ENCODE measurements around the gene SLITRK1. TPM values are rescaled to one million over a fixed set of nuclear protein-coding genes. Genes with fewer than 3 reads are reported as not detected.

SLITRK1 gene
- total RNA-seq, 1 experiment from 2014 or later, result not detected

- H3K9me2 ChIP-seq (replicated peaks; ENCODE audit: insufficient read depth, low read length), result no peaks in the 10 kb centered on the region
- H4K20me1 ChIP-seq (ENCODE audit: insufficient read depth, low read depth, low read length), result no peaks in the 10 kb centered on the region
- H3K9me3 ChIP-seq (ENCODE audit: low read length), result peaks cover 11% of the 10 kb centered on the region
- no peak overlapping the region for H3K4me2 ChIP-seq (ENCODE audit: low read depth, low read length, poor library complexity, severe bottlenecking)
- no peaks in the 10 kb centered on the region for H3K36me3 ChIP-seq (ENCODE audit: insufficient read depth, low read length)
- H3K79me2 ChIP-seq (ENCODE audit: low read length), result no peaks in the 10 kb centered on the region
- no peak overlapping the region for H3K9ac ChIP-seq (ENCODE audit: low read length)
- H3K4me1 ChIP-seq (ENCODE audit: low read length), result no peaks in the 10 kb centered on the region
- no peak overlapping the region for H2AFZ ChIP-seq (ENCODE audit: low read length)
- H3K27me3 ChIP-seq (ENCODE audit: low read length), result no peaks in the 10 kb centered on the region
- no peak overlapping the region for H3K27ac ChIP-seq (ENCODE audit: low read length)
- DNase-seq, result no peak
- no peak overlapping the region for H3K4me3 ChIP-seq (ENCODE audit: low read length)
Measured at GRCh38 chr13:83878691-83879430, 3.4 kb downstream of the SLITRK1 start.

GRCh38 chr13:83877651-83878355 is 4.5 kb downstream of the SLITRK1 start:
- Histone ChIP-seq H3K27me3 (ENCODE audit: low read length) (no peaks in the 10 kb centered on the region), H3K79me2 (ENCODE audit: low read length) (no peaks in the 10 kb centered on the region), H3K9me3 (ENCODE audit: low read length) (peaks cover 11% of the 10 kb centered on the region), H3K4me2 (ENCODE audit: low read depth, low read length, poor library complexity, severe bottlenecking) (no peak overlapping the region), H3K27ac (ENCODE audit: low read length) (no peak overlapping the region), H3K4me3 (ENCODE audit: low read length) (no peak overlapping the region), H3K9ac (ENCODE audit: low read length) (no peak overlapping the region), H2AFZ (ENCODE audit: low read length) (no peak overlapping the region), H3K4me1 (ENCODE audit: low read length) (no peaks in the 10 kb centered on the region), H3K9me2 (replicated peaks; ENCODE audit: insufficient read depth, low read length) (no peaks in the 10 kb centered on the region), H3K36me3 (ENCODE audit: insufficient read depth, low read length) (no peaks in the 10 kb centered on the region), H4K20me1 (ENCODE audit: insufficient read depth, low read depth, low read length) (no peaks in the 10 kb centered on the region)
- no peak for DNase-seq

GRCh38 chr13:83876546-83876945 is 5.7 kb downstream of the SLITRK1 start:
- H3K4me2 ChIP-seq (ENCODE audit: low read depth, low read length, poor library complexity, severe bottlenecking), result no peak overlapping the region
- no peak overlapping the region for H2AFZ ChIP-seq (ENCODE audit: low read length)
- H4K20me1 ChIP-seq (ENCODE audit: insufficient read depth, low read depth, low read length), result no peaks in the 10 kb centered on the region
- H3K79me2 ChIP-seq (ENCODE audit: low read length), result no peaks in the 10 kb centered on the region
- peaks cover 11% of the 10 kb centered on the region for H3K9me3 ChIP-seq (ENCODE audit: low read length)
- no peaks in the 10 kb centered on the region for H3K36me3 ChIP-seq (ENCODE audit: insufficient read depth, low read length)
- no peak overlapping the region for H3K4me3 ChIP-seq (ENCODE audit: low read length)
- no peak for DNase-seq
- no peak overlapping the region for H3K27ac ChIP-seq (ENCODE audit: low read length)
- H3K9me2 ChIP-seq (replicated peaks; ENCODE audit: insufficient read depth, low read length), result no peaks in the 10 kb centered on the region
- H3K4me1 ChIP-seq (ENCODE audit: low read length), result no peaks in the 10 kb centered on the region
- no peaks in the 10 kb centered on the region for H3K27me3 ChIP-seq (ENCODE audit: low read length)
- H3K9ac ChIP-seq (ENCODE audit: low read length), result no peak overlapping the region

- DNase-seq, result no peak
- H3K27me3 ChIP-seq (ENCODE audit: low read length), result no peaks in the 10 kb centered on the region
- no peak overlapping the region for H2AFZ ChIP-seq (ENCODE audit: low read length)
- H3K79me2 ChIP-seq (ENCODE audit: low read length), result no peaks in the 10 kb centered on the region
- H3K9ac ChIP-seq (ENCODE audit: low read length), result no peak overlapping the region
- H3K36me3 ChIP-seq (ENCODE audit: insufficient read depth, low read length), result no peaks in the 10 kb centered on the region
- H4K20me1 ChIP-seq (ENCODE audit: insufficient read depth, low read depth, low read length), result no peaks in the 10 kb centered on the region
- H3K4me1 ChIP-seq (ENCODE audit: low read length), result no peaks in the 10 kb centered on the region
- H3K4me2 ChIP-seq (ENCODE audit: low read depth, low read length, poor library complexity, severe bottlenecking), result no peak overlapping the region
- H3K27ac ChIP-seq (ENCODE audit: low read length), result no peak overlapping the region
- H3K4me3 ChIP-seq (ENCODE audit: low read length), result no peak overlapping the region
- no peaks in the 10 kb centered on the region for H3K9me2 ChIP-seq (replicated peaks; ENCODE audit: insufficient read depth, low read length)
- peaks cover 10% of the 10 kb centered on the region; the same call in 1 of the 2 replicates for H3K9me3 ChIP-seq (ENCODE audit: low read length)
Measured at GRCh38 chr13:83867708-83868107, 14.6 kb downstream of the SLITRK1 start.

- Histone ChIP-seq H3K9me2 (replicated peaks; ENCODE audit: insufficient read depth, low read length) (no peaks in the 10 kb centered on the region), H3K27me3 (ENCODE audit: low read length) (no peaks in the 10 kb centered on the region), H3K9me3 (ENCODE audit: low read length) (peaks cover 16% of the 10 kb centered on the region), H3K4me1 (ENCODE audit: low read length) (no peaks in the 10 kb centered on the region), H3K27ac (ENCODE audit: low read length) (no peak overlapping the region), H4K20me1 (ENCODE audit: insufficient read depth, low read depth, low read length) (no peaks in the 10 kb centered on the region), H2AFZ (ENCODE audit: low read length) (no peak overlapping the region), H3K4me2 (ENCODE audit: low read depth, low read length, poor library complexity, severe bottlenecking) (no peak overlapping the region), H3K79me2 (ENCODE audit: low read length) (no peaks in the 10 kb centered on the region), H3K9ac (ENCODE audit: low read length) (no peak overlapping the region), H3K4me3 (ENCODE audit: low read length) (no peak overlapping the region), H3K36me3 (ENCODE audit: insufficient read depth, low read length) (no peaks in the 10 kb centered on the region)
- no peak for DNase-seq
Measured at GRCh38 chr13:83865161-83866137, 16.8 kb downstream of the SLITRK1 start.

GRCh38 chr13:83853771-83854170 is 28.5 kb downstream of the SLITRK1 start:
- Histone ChIP-seq H3K27me3 (ENCODE audit: low read length) (no peaks in the 10 kb centered on the region), H3K9me3 (ENCODE audit: low read length) (peaks cover 5% of the 10 kb centered on the region; the same call in 1 of the 2 replicates), H3K36me3 (ENCODE audit: insufficient read depth, low read length) (no peaks in the 10 kb centered on the region), H3K79me2 (ENCODE audit: low read length) (no peaks in the 10 kb centered on the region), H4K20me1 (ENCODE audit: insufficient read depth, low read depth, low read length) (no peaks in the 10 kb centered on the region), H3K4me3 (ENCODE audit: low read length) (no peak overlapping the region), H3K9ac (ENCODE audit: low read length) (no peak overlapping the region), H3K9me2 (replicated peaks; ENCODE audit: insufficient read depth, low read length) (no peaks in the 10 kb centered on the region), H3K4me1 (ENCODE audit: low read length) (no peaks in the 10 kb centered on the region), H3K4me2 (ENCODE audit: low read depth, low read length, poor library complexity, severe bottlenecking) (no peak overlapping the region), H3K27ac (ENCODE audit: low read length) (no peak overlapping the region), H2AFZ (ENCODE audit: low read length) (no peak overlapping the region)
- DNase-seq, result no peak

- H3K4me1 ChIP-seq (ENCODE audit: low read length), result no peaks in the 10 kb centered on the region
- H3K4me3 ChIP-seq (ENCODE audit: low read length), result no peak overlapping the region
- H3K9ac ChIP-seq (ENCODE audit: low read length), result no peak overlapping the region
- no peaks in the 10 kb centered on the region for H3K36me3 ChIP-seq (ENCODE audit: insufficient read depth, low read length)
- DNase-seq, result no peak
- peaks cover 5% of the 10 kb centered on the region; the same call in 1 of the 2 replicates for H3K9me3 ChIP-seq (ENCODE audit: low read length)
- no peak overlapping the region for H3K4me2 ChIP-seq (ENCODE audit: low read depth, low read length, poor library complexity, severe bottlenecking)
- no peaks in the 10 kb centered on the region for H3K79me2 ChIP-seq (ENCODE audit: low read length)
- H4K20me1 ChIP-seq (ENCODE audit: insufficient read depth, low read depth, low read length), result no peaks in the 10 kb centered on the region
- no peak overlapping the region for H3K27ac ChIP-seq (ENCODE audit: low read length)
- no peak overlapping the region for H2AFZ ChIP-seq (ENCODE audit: low read length)
- no peaks in the 10 kb centered on the region for H3K9me2 ChIP-seq (replicated peaks; ENCODE audit: insufficient read depth, low read length)
- H3K27me3 ChIP-seq (ENCODE audit: low read length), result no peaks in the 10 kb centered on the region
Measured at GRCh38 chr13:83845106-83845505, 37.2 kb downstream of the SLITRK1 start.

GRCh38 chr13:83839146-83839545 is 43.1 kb downstream of the SLITRK1 start:
- Histone ChIP-seq H3K27ac (ENCODE audit: low read length) (no peak overlapping the region), H3K9ac (ENCODE audit: low read length) (no peak overlapping the region), H3K36me3 (ENCODE audit: insufficient read depth, low read length) (no peaks in the 10 kb centered on the region), H3K79me2 (ENCODE audit: low read length) (no peaks in the 10 kb centered on the region), H3K27me3 (ENCODE audit: low read length) (no peaks in the 10 kb centered on the region), H3K4me1 (ENCODE audit: low read length) (no peaks in the 10 kb centered on the region), H4K20me1 (ENCODE audit: insufficient read depth, low read depth, low read length) (no peaks in the 10 kb centered on the region), H3K4me3 (ENCODE audit: low read length) (no peak overlapping the region), H2AFZ (ENCODE audit: low read length) (no peak overlapping the region), H3K4me2 (ENCODE audit: low read depth, low read length, poor library complexity, severe bottlenecking) (no peak overlapping the region), H3K9me3 (ENCODE audit: low read length) (peaks cover 3% of the 10 kb centered on the region), H3K9me2 (replicated peaks; ENCODE audit: insufficient read depth, low read length) (no peaks in the 10 kb centered on the region)
- no peak for DNase-seq

Measured in Karpas-422 (cell line).